K562 (cell line): ENCODE data around the gene SRSF5. TPM values are rescaled to one million over a fixed set of nuclear protein-coding genes. Genes with fewer than 3 reads are reported as not detected.

Experiments
- ATAC-seq: fragments of 200-7000 bp; cut with Tn5 transposase; 3 replicates; pipeline ENCODE4 v1.9.1; 2020; ENCODE audit warnings: moderate library complexity
- BruUV-seq: library from RNA; stranded (reverse); fragments of 400-500 nt; replicated peaks from 2 replicates; lab custom pipeline; 2021; lab: Mats Ljungman, UMichigan
- CTCF ChIA-PET: fragments of 300-600 bp; formaldehyde crosslinking; extraction: SDS; loops from one replicate; lab custom pipeline; 2021; ENCODE audit warnings: low intra/inter-chr PET ratio; lab: Yijun Ruan, JAX
- POLR2A ChIA-PET: fragments of 300-600, 350-650 bp; sonication (Branson Sonifier 250); formaldehyde crosslinking; extraction: SDS; loops from one replicate; lab custom pipeline; 2021; ENCODE audit warnings: antibody characterized with exemption, inconsistent platforms; lab: Yijun Ruan, JAX
- DNase-seq, 4 experiments: peaks; one replicate each; pipeline versions ENCODE4 v3.0.0 to v3.0.0-alpha.2; 2011 to 2018; ENCODE audit warnings: low spot score in 3 of 4, mixed read lengths in 3 of 4; ENCODE audit errors: extremely low read depth in 1 of 4
- FAIRE-seq: peaks from 2 replicates; lab custom pipeline; 2011; peaks lifted over from hg19 to GRCh38; lab: Jason Lieb, UNC
- H2AFZ ChIP-seq: 2 replicates; pipeline ENCODE4 v1.6.0; 2011; ENCODE audit warnings: low read depth, low read length, control low read depth, inconsistent platforms
- H3K27ac ChIP-seq: fragments of 200-600 bp; 3 replicates; pipeline ENCODE4 v1.8.0; 2011; ENCODE audit warnings: low read depth, mild to moderate bottlenecking, control low read depth, inconsistent platforms, low read length, moderate library complexity, mixed read lengths; ENCODE audit errors: extremely low read depth
- H3K27me3 ChIP-seq, 2 experiments: fragments of 300-600 bp in 1 of 2; 2 replicates in 1 of 2; 3 replicates in 1 of 2; pipeline versions ENCODE4 v1.6.0 to v1.8.0; 2011; ENCODE audit warnings: inconsistent platforms in 2 of 2, low read length in 2 of 2, mild to moderate bottlenecking in 1 of 2, mixed read lengths in 1 of 2, moderate library complexity in 1 of 2; ENCODE audit not compliant: control insufficient read depth in 2 of 2, insufficient read depth in 2 of 2
- H3K36me3 ChIP-seq: fragments of 300-600 bp; 3 replicates; pipeline ENCODE4 v1.8.0; 2011; ENCODE audit warnings: mild to moderate bottlenecking, low read length, inconsistent platforms; ENCODE audit not compliant: control insufficient read depth, insufficient read depth
- H3K4me1 ChIP-seq, 2 experiments: fragments of 200-600 bp in 1 of 2; replicated peaks in 1 of 2; 2 replicates in 1 of 2; 3 replicates in 1 of 2; pipeline versions ENCODE4 v1.5.1 to v1.8.0; 2011; ENCODE audit warnings: inconsistent platforms in 2 of 2, low read length in 2 of 2, mild to moderate bottlenecking in 1 of 2, mixed read lengths in 1 of 2, moderate library complexity in 1 of 2; ENCODE audit not compliant: control insufficient read depth in 2 of 2, insufficient read depth in 2 of 2
- H3K4me2 ChIP-seq: 2 replicates; pipeline ENCODE4 v1.6.1; 2011; ENCODE audit warnings: low read length, control low read depth, inconsistent platforms, mixed read lengths; ENCODE audit not compliant: insufficient read depth
- H3K4me3 ChIP-seq: fragments of 200-600 bp; sonication (generic), shearing (Covaris generic); 2 replicates; pipeline ENCODE4 v1.5.1; 2016; ENCODE audit warnings: control low read depth, inconsistent platforms
- H3K79me2 ChIP-seq: fragments of 200-600 bp; 3 replicates; pipeline ENCODE4 v1.8.0; 2011; ENCODE audit warnings: low read length, inconsistent platforms; ENCODE audit not compliant: control insufficient read depth, insufficient read depth
- H3K9ac ChIP-seq, 2 experiments: 2 replicates each; pipeline versions ENCODE4 v1.6.0 to v1.6.1; 2011; ENCODE audit warnings: low read depth in 2 of 2, low read length in 2 of 2, control low read depth in 1 of 2, inconsistent platforms in 1 of 2, mild to moderate bottlenecking in 1 of 2, mixed read lengths in 1 of 2; ENCODE audit not compliant: insufficient read depth in 1 of 2
- H3K9me1 ChIP-seq: one replicate; pipeline ENCODE4 v1.6.0; 2011; ENCODE audit warnings: inconsistent platforms, mild to moderate bottlenecking, low read length, moderate library complexity; ENCODE audit not compliant: control insufficient read depth, insufficient read depth
- H3K9me3 ChIP-seq: replicated peaks from 2 replicates; pipeline ENCODE4 v1.5.1; 2011; ENCODE audit warnings: low read depth, low read length, inconsistent platforms; ENCODE audit not compliant: control insufficient read depth, insufficient read depth
- H4K20me1 ChIP-seq: replicated peaks from 2 replicates; pipeline ENCODE4 v1.6.1; 2011; ENCODE audit warnings: low read length, inconsistent platforms, mixed read lengths; ENCODE audit not compliant: control insufficient read depth, insufficient read depth
- ARID3A ChIP-seq: IDR thresholded peaks from 2 replicates; pipeline ENCODE4 v1.6.1; 2012; ENCODE audit warnings: low read depth, low read length, improper control_type of control experiment, borderline replicate concordance
- CCAR2 ChIP-seq: fragments of 200-400 bp; formaldehyde crosslinking; IDR thresholded peaks from 2 replicates; pipeline ENCODE4 v1.6.1; 2017; ENCODE audit warnings: mild to moderate bottlenecking, low read depth, low read length
- CREM ChIP-seq: IDR thresholded peaks from 2 replicates; pipeline ENCODE4 v1.6.1; 2014; ENCODE audit warnings: antibody characterized with exemption, low read depth
- ELF2 ChIP-seq: fragments of 250-450 bp; sonication (Bioruptor Pico); IDR thresholded peaks from 2 replicates; pipeline ENCODE4 v1.5.0; 2021; ENCODE audit warnings: mild to moderate bottlenecking
- EWSR1 ChIP-seq: fragments of 450-650 bp; IDR thresholded peaks from 2 replicates; pipeline ENCODE4 v1.6.1; 2018; ENCODE audit warnings: borderline replicate concordance, mild to moderate bottlenecking, low read depth, moderate library complexity; ENCODE audit not compliant: partially characterized antibody
- FOXA1 ChIP-seq: fragments of 450-650 bp; IDR thresholded peaks from 2 replicates; pipeline ENCODE4 v1.6.1; 2016; ENCODE audit warnings: mild to moderate bottlenecking, borderline replicate concordance
- KDM5B ChIP-seq: fragments of 200-600 bp; sonication (generic); IDR thresholded peaks from 2 replicates; pipeline ENCODE4 v1.6.1; 2012; ENCODE audit warnings: low read depth, mild to moderate bottlenecking, moderate library complexity, low read length, control low read depth, inconsistent platforms; ENCODE audit not compliant: insufficient replicate concordance
- PKNOX1 ChIP-seq: fragments of 450-650 bp; IDR thresholded peaks from 2 replicates; pipeline ENCODE4 v1.6.1; 2016
- POLR2A ChIP-seq: fragments of 450-650 bp; conservative IDR thresholded peaks from 2 replicates; pipeline ENCODE4 v1.6.1; 2016
- PTTG1 ChIP-seq: fragments of 450-650 bp; IDR thresholded peaks from 2 replicates; pipeline ENCODE4 v1.6.1; 2016; ENCODE audit warnings: low read depth, mild to moderate bottlenecking, missing genetic modification characterization, missing compliant biosample characterization
- ZNF12 ChIP-seq: sonication (generic); formaldehyde crosslinking; IDR thresholded peaks from 2 replicates; pipeline ENCODE4 v1.4.0; 2020; ENCODE audit warnings: mild to moderate bottlenecking, missing genetic modification reagents
- ZNF324 ChIP-seq: fragments of 250-450 bp; sonication (Bioruptor Pico); IDR thresholded peaks from 2 replicates; pipeline ENCODE4 v1.4.0; 2020; ENCODE audit warnings: mild to moderate bottlenecking
- ZNF507 ChIP-seq: conservative IDR thresholded peaks from 2 replicates; pipeline ENCODE4 v1.6.1; 2017; ENCODE audit warnings: missing genetic modification characterization, missing compliant biosample characterization
- ZNF695 ChIP-seq: fragments of 450-650 bp; formaldehyde crosslinking; IDR thresholded peaks from 2 replicates; pipeline ENCODE4 v1.4.0; 2020; ENCODE audit warnings: mild to moderate bottlenecking, moderate library complexity
- WGBS: fragments of 100-300 bp; shearing (Covaris generic); methylation state at CpG from one replicate; pipeline ENCODE4 v1.1.6; 2016; ENCODE audit warnings: low coverage, mixed read lengths; ENCODE audit not compliant: insufficient coverage; ENCODE audit errors: missing lambda C conversion rate; 5-methylcytosine and 5-hydroxymethylcytosine counted together
- in situ Hi-C: fragments of 300-500 bp; cut with MboI; formaldehyde crosslinking; loops from 4 replicates; pipeline ENCODE4 v1.15.0; 2018; ENCODE audit warnings: inconsistent platforms, mixed read lengths
- intact Hi-C: fragments of 100-400 bp; cut with micrococcal nuclease; formaldehyde crosslinking; loops from 2 replicates; pipeline ENCODE4 v1.14.2; 2022
- polyA plus RNA-seq, 8 experiments: library from polyadenylated mRNA; depleted of rRNA in 4 of 8; stranded (reverse) in 5 of 8; unstranded in 3 of 8; fragments of >200 nt; fragmentation: Nextera tagmentation in 2 of 8; fragmentation: Illumina TruSeq in 1 of 8; extraction: Ambion mirVana in 2 of 8; extraction: Trizol in 1 of 8; gene quantifications; 2 replicates each; pipeline versions ENCODE4 v1.2.1 to v1.2.3, GENCODE V29; 2011 to 2014; ENCODE audit warnings: inconsistent platforms in 1 of 8, missing spikeins in 1 of 8
- total RNA-seq, 7 experiments: library from RNA; depleted of rRNA in 6 of 7; stranded (reverse); fragments of >200 nt in 6 of 7; fragmentation: Illumina TruSeq in 2 of 7; extraction: Trizol in 2 of 7; gene quantifications; 2 replicates each; pipeline versions ENCODE4 v1.2.1 to v1.2.3, GENCODE V29; 2011 to 2021; ENCODE audit warnings: low replicate concordance in 1 of 7

Gene SRSF5
- total and polyA plus RNA-seq, 9 of the 15 experiments (the other 6 are each of a cell fraction or from before 2014, with no cell fraction given): 108 to 460 (median 212) TPM

- DNase-seq: no peak
- CTCF ChIA-PET: no interaction called here
- no peak for TF ChIP-seq ZNF695 (CRISPR knock-in tag)
- TF ChIP-seq, all 486 proteins: peak for 0
- H3K36me3 ChIP-seq: no peaks in the 10 kb centered on the region
- no TSS peak for BruUV-seq
- WGBS: 62% methylated on average over 2 of the region's 2 CpGs
- no peaks in the 10 kb centered on the region for H3K79me2 ChIP-seq
- POLR2A ChIA-PET: interaction anchor here (1.3 to 2.5 kb wide), 3 partner anchors 13 to 28 kb away, joined by 3 to 12 read pairs (median 5); partner anchors contain the start of gene SRSF5
- FAIRE-seq (no peak), ATAC-seq (peak; percentile 16; the same call in 1 of the 3 replicates)
- H4K20me1 ChIP-seq: no peaks in the 10 kb centered on the region
- H3K4me1 ChIP-seq: peaks cover 0 to 18% of the 10 kb centered on the region in 2 experiments; a peak in 3 of 5 replicates
- H2AFZ ChIP-seq: peak overlapping the region; percentile 88
- no peaks in the 10 kb centered on the region for H3K9me1 ChIP-seq
- H3K27me3 ChIP-seq: no peaks in the 10 kb centered on the region
- H3K27ac ChIP-seq: no peak overlapping the region
- in situ Hi-C loops: no loop called here
- H3K9me3 ChIP-seq: no peaks in the 10 kb centered on the region
- H3K4me3 ChIP-seq: no peak overlapping the region
- H3K9ac ChIP-seq: no peak overlapping the region
- peak overlapping the region; percentile 21; the same call in 1 of the 2 replicates for H3K4me2 ChIP-seq
- intact Hi-C loops: no loop called here
Observed at GRCh38 chr14:69750495-69750894, 16.4 kb upstream of the SRSF5 start.

- no peaks in the 10 kb centered on the region for H4K20me1 ChIP-seq
- no peaks in the 10 kb centered on the region for H3K36me3 ChIP-seq
- H3K9ac ChIP-seq: no peak overlapping the region
- no peaks in the 10 kb centered on the region for H3K9me3 ChIP-seq
- ChIA-PET POLR2A (interaction anchor here (3.6 kb wide), 1 partner anchor 14 kb away, joined by 24 read pairs; the partner anchor contains the start of gene SRSF5), CTCF (no interaction called here)
- H3K4me2 ChIP-seq: no peak overlapping the region
- no peaks in the 10 kb centered on the region for H3K27me3 ChIP-seq
- H3K4me1 ChIP-seq: peaks cover 0 to 23% of the 10 kb centered on the region in 2 experiments; a peak in 2 of 5 replicates
- no peak overlapping the region for H2AFZ ChIP-seq
- H3K79me2 ChIP-seq: no peaks in the 10 kb centered on the region
- in situ Hi-C loops: no loop called here
- no peaks in the 10 kb centered on the region for H3K9me1 ChIP-seq
- no TSS peak for BruUV-seq
- FAIRE-seq (no peak), DNase-seq (no peak), ATAC-seq (no peak)
- TF ChIP-seq ZNF324 (CRISPR knock-in tag) (no peak), EWSR1 (no peak), ZNF12 (CRISPR knock-in tag) (no peak), KDM5B (no peak), FOXA1 (no peak), ELF2 (no peak), ZNF507 (tag) (no peak), PTTG1 (tag) (no peak), CCAR2 (no peak), PKNOX1 (no peak), POLR2A (no peak), CREM (no peak), ARID3A (no peak)
- 29% methylated on average over 1 of the region's 1 CpG for WGBS
- H3K27ac ChIP-seq: no peak overlapping the region
- intact Hi-C loops: no loop called here
- H3K4me3 ChIP-seq: no peak overlapping the region
Observed at GRCh38 chr14:69752773-69753172, 14.2 kb upstream of the SRSF5 start.
